GM18526 (cell line): ENCODE measurements around the gene MAGEA9B.
"Not testable (repeated sequence)": the region's sequence is repeated elsewhere in the genome, so short reads cannot be mapped to it uniquely, and the experiment has no call there.

ENCODE experiments used
- POLR2A ChIP-seq: IDR thresholded peaks from 3 replicates; pipeline ENCODE4 v1.6.1; 2011; ENCODE audit not compliant: insufficient read length; ENCODE audit errors: extremely low read depth

The MAGEA9B gene, protein sequence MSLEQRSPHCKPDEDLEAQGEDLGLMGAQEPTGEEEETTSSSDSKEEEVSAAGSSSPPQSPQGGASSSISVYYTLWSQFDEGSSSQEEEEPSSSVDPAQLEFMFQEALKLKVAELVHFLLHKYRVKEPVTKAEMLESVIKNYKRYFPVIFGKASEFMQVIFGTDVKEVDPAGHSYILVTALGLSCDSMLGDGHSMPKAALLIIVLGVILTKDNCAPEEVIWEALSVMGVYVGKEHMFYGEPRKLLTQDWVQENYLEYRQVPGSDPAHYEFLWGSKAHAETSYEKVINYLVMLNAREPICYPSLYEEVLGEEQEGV

DNA sequence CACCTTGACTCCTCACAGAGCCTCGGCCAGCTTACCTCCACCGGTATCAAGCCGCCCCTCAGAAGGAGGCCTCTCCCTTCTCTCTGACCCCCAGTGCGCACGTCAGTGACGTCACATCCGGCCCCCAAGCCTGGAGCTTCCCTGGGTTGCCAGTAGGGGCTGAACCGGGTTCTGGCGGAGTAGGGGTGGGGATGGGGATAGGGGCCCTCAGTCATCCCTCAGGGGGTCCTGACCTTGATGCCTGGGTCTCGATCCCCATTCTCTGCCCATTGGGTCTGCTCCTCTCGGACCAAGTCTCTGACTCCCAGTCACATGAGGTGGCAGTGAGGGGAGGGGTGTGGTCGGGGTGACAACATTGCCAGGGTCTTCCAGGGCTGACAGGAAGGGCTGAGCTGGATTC, at the start of gene MAGEA9B:
Gene MAGEA9B (minus strand): TSS at position 101 of the 400 bp plus-strand sequence. CDS start 4,280 bp downstream, outside the sequence.
- TF ChIP-seq POLR2A: not testable (repeated sequence)

DNA sequence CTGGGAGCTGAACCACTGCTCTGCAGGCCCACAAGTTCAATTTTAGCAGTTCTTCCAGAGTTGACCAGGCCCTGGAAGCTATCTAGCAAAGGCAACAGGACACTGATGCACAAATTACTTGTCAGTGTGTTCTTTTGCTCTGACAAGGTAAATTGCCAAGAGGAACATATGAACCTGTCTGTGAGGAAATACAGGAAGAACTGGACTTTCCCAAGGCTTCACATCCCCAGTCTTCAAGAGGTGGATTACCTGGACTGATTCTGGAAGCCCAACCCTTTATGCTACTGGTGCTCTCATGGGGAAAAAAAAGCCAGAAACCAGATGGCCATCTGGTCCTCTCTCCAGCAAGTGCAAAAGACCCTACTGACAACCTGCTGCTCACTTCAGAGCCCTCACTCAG, 46.3 kb upstream of the MAGEA9B start:
- no peak for TF ChIP-seq POLR2A

DNA sequence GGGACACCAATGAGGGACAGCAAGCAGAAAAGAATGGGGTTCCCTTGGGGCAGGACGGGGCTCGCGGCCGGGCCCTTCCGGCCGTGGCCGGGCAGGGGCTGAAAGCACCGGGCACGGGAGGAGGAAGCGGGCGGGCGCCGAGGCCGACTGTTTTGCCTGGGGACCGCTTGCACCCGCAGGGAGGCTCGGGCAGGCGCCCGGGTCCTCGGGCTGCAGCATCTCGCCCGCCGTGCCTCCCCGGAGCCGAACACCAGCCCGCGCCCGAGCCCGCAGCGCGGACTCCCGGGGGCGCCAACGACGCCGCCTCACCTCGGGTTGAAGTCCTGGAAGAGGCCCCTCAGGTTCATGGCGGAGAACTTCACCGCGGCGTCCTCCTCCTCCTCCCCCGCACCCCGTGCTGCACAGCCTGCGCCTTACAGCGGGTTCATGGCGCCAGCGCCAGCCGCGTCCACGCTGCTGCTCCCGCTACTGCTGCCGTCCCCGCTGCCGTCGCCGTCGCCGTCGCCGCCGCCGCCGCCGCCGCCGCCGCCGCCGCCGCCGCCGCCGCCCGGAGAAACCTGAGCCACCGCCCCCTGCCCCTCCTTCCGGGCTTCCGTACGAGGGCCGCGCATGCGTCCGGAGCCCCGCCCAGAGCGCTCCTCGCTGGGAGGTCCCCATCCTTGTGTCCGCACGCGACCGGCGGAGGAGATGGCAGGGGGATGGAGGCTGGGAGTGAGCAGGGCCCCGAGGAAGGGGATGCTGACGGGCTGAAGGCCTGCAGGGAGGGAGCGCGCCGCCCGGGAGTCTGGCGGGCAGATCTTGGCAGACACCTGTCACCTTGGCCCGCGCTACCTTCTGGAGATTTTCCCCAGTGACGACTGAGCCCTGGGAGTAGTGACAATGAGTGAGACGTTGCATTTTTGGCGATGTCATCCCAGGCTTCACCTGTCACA, 44.2 kb upstream of the MAGEA9B start, which contains the start of gene TMEM185A:
Gene TMEM185A (minus strand): TSS at position 559 of the 932 bp plus-strand sequence. CDS start 212 bp downstream, at position 347.
- peak; percentile 48 for TF ChIP-seq POLR2A

DNA sequence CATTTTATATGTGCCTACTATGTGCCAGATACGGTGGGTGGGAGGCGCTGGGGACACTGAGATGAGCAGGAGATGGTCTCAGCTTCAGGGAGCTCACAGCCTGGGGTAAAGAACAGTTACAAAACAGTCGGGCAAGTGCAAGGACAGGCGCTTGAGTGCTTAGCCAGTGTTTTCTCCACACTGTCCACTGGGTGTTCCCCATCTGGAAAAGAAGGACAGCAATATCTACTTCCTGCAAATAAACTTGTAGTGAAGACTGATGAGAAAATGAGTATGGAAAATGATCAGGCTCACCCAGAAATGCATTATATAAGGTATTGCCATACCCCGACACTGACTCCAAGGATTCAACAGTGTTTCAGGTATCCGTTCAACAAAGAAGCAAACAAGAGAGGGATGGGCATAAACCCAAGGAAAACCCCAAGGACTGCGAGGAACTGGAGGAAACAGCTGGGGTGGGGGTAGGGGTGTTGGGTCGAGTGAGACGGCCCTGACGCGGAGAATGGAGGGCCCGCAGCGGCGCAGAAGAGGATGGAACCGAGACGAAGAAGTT, 43.5 kb upstream of the MAGEA9B start:
- no peak for TF ChIP-seq POLR2A

DNA sequence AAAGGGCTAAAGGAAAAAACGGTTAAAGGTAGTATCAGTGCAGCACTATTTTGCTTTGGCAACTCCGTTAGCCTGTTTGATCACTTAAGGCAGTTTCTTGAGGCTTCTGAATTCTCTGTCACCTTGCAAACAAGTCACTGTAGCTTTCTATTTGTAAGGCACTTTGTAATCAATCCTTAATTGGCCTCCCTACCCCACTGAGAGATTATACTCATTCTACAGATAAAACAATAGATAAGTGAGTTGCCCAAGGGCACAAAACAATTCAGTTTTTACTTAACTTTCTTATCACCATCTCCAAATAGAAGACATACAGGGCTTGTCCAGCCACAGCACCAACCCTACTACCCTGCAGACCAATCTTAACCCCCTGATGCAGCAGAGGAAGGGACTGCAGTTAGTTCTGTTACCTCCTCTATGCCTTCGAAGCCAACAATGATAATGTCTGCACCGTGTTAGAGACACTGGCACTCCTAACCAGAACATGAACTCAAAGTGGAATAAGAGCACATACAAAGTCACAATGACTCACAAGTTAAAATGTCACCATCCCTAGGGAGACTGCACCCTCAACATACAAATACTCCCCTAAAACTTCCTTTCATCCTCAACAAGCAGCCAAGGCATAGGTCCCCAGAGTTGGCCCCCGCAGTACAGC, 42.6 kb upstream of the MAGEA9B start:
- no peak for TF ChIP-seq POLR2A

DNA sequence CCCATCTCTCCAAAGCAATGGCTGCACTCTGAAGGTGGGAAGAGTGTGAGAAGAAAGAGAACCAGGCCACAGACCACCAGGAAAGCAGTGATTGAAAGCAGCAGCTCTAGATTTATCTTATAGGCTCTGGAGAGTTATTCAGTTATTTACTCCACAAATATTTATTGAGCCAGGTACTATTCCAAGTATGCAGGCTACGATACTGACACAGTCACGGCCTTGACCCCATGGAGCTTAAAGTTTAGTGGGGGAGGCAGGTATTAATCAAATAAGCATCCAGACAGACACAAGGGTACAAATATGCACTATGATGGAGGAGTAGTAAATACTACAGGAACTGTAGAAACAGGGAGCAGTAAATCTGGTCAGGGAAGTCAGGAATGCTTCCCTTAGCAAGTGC, 41.5 kb upstream of the MAGEA9B start:
- TF ChIP-seq POLR2A: no peak

DNA sequence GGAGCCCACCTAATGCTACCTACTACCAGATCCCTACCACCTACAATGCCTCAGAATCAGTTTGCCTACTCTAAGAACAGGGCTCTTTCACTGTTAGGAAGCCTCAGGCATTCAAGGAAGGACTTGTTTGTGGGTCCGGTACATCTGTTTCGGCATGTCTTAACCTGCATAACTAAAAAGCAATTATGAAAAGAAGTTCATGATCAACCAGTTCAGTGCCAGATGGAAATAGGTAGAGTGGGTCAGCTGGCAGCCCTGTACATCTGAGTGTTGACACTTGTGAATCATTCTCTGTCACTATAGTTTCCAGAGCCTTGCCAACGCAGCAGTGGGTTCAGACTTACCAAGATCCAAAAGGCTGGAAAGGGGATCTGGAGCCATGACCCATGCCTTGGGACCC, 41.0 kb upstream of the MAGEA9B start:
- no peak for TF ChIP-seq POLR2A

DNA sequence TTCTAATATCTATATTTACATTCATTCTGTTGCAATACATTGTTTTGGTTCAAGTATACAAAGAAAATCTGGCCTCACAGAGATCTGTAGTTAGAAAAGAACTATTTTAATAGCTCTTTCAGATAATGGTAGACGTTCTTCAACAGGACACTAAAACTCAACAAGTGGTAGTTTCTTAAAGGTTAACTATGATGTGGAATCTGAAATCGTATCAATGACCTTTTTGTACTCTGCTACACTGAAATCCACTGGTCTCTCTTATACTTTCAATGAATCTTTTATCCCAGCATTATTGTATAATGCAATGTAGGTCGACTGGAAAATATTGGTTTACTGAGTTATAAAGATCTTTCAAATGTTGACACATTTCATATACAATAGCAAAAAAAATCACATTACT, 31.6 kb upstream of the MAGEA9B start:
- no peak for TF ChIP-seq POLR2A

DNA sequence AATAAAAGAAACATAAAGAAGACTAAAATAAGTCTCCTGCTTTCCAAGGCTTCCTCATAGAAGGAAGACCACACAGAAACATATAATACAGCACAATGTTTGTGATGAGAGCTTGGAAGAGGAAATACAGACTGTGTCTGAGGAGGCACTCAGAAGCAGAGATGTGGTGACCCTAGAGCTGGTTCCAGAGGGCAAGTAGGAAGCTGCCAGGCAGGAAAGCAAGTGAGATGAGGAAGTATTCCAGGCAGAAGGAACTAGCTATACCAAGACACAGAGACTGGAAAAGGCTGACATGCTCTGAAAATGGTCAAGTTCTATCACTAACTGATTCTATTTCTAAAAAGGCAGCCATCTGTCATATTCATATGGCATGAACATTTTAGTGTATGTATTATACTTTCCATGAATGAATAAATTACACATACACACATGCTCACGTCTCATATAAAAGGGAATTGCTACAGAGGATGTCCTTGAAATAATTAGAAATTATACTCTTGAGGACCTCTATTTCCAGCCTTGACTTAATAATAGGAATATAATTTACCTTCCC, 24.4 kb upstream of the MAGEA9B start:
- no peak for TF ChIP-seq POLR2A

DNA sequence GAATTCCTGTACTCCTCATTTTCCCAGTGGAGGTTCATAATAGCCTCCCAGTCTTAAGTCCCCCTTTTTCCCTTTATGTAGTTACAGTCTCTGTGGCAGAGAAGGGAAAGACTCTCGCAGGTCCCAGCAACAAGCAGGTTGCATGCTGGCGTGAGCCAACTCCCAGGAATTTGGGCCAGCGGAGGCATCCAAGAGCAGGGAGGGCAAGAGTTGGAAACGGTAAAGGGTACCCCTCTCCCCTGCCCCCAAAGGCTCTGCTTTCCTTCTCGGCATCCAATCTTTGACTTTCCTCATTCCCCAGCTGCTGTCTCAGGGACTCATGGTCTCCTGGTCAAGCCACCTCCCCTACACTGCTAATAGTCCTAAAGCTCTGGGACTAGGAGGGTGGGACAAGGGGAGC, 23.3 kb upstream of the MAGEA9B start:
- no peak for TF ChIP-seq POLR2A

DNA sequence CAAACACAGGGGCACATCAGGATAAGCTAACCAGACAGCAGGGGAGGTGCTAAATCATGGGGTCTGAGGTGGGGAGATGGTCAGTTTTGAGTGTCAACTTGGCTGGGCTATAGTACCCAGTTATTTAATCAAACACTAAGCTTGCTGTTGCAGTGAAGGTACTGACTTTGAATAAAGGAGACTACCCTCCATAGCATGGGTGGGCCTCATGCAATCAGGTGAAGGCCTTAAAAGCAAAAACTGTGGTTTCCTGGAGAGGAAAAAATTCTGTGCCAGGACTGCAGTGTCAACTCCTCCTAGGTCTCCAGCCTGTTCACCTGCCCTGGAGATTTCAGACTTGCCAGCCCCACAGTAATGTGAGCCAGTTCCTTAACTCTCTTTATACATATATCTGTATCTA, 20.4 kb upstream of the MAGEA9B start:
- TF ChIP-seq POLR2A: no peak

DNA sequence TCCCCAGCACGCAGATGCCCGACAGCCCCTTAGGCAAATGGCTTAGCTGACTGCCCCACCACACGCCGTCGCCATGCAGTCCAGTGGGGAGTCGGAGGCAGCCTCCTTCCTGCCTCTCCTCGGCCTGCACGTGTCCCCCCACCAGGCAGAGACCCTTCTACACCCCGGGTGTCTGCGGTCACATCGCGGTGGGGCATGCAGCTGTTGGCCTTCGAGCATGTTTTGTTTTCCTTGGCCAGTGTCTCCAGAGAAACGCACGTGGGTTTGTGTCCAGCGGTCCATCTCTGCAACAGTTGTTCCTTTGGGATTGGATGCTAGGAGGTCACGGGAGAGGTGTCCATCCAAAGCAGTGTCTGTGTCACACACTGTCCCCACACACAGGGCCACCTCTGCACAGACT, 8.0 kb upstream of the MAGEA9B start, which contains the start of gene HSFX2:
Gene HSFX2 (minus strand): TSS at position 101 of the 400 bp plus-strand sequence. CDS start 614 bp downstream, outside the sequence.
- not testable (repeated sequence) for TF ChIP-seq POLR2A

DNA sequence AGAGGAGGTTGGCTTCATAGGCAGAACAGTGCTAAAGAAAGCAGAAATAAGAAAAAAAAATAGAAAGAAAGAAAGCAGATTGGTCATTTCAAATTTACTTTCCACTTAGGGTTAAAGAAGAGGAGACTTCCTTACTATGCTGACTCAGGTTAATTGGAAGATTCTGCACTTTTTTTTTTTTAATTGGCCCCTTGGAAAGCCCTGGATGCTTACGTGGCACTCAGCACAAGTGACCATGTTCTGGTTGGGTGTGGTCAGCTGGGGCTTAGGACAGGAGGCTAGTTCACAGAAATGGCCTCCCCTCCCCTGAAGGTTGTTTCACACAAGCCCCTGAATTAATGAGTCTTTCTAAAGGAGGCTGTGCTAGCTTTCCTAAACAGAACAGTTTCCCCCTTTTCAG, 14.5 kb downstream of the MAGEA9B start:
- no peak for TF ChIP-seq POLR2A

DNA sequence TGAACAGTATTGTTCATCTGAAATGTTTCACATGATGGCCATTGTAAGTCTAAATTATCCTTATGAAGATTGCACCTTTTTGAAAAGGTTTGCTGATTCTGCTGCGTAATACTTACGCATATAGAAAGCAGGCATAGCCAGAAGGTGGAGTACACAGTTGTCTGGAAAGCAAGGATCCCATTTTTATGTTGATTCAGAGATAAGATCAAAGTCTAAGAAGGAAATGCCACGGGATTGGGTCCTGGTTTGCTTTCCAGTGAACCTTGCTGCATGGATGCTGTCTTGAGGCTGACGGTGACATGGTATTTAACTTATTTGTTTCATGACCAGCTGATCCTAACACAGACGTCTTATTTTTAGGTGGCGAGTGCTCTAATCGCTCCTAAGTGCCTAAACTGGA, 15.5 kb downstream of the MAGEA9B start:
- no peak for TF ChIP-seq POLR2A

DNA sequence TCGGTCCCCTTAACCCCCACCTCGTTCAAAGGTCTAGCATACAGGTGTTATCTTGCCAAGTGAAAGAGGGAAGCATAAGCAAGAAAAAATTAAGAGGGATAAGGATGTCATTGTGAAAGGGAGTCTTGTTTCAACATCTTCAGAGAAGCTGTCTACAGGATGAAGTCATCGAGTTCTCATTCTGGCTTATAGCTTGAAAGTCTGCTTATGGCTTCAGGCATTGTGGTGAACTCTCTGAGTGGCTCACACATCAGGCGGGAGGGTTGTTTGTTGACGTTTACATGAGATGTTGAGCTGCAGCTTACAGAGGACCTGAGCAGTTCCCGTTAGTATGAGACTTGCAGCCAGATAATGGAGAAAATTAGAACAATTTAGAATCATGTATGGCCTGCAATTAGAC, 16.6 kb downstream of the MAGEA9B start:
- TF ChIP-seq POLR2A: no peak
